ENCODE results near the gene MYCL. TPM values are rescaled to one million over a fixed set of nuclear protein-coding genes. Genes with fewer than 3 reads are reported as not detected.

Gene MYCL
- total RNA-seq, 1 experiment from 2014 or later = 18.4 TPM

- no peak overlapping the region for H2BK15ac ChIP-seq (ENCODE audit: low read depth, low read length)
- H2BK5ac ChIP-seq (ENCODE audit: insufficient read length, low read length) = no peak overlapping the region
- no peak overlapping the region for H3K9ac ChIP-seq (ENCODE audit: extremely low read depth, insufficient read length, low read length)
- no peak for DNase-seq
- no peak for TF ChIP-seq CTCF (conservative IDR thresholded peaks at IDR 0.05)
- H4K20me1 ChIP-seq (ENCODE audit: control insufficient read depth, insufficient read depth, insufficient read length) = no peaks in the 10 kb centered on the region
- Mint-ChIP-seq H3K36me3 (ENCODE audit: insufficient read depth in 1 of 3, low read depth in 3 of 3) (peaks cover 9 to 18% (median 15%) of the 10 kb centered on the region in 3 experiments), H3K27ac (peak overlapping the region in 1 of 3 experiments; percentile 16; a peak in 1 of 7 replicates), H3K27me3 (ENCODE audit: low read depth) (no peaks in the 10 kb centered on the region), H3K4me3 (no peak overlapping the region), H3K4me1 (peaks cover 9 to 10% of the 10 kb centered on the region in 2 experiments), H3K9me3 (no peaks in the 10 kb centered on the region)
- H3K4me2 ChIP-seq (ENCODE audit: insufficient read depth, insufficient read length, low read length) = no peak overlapping the region
- H2AK5ac ChIP-seq (ENCODE audit: insufficient read length, low read length) = no peak overlapping the region
- H3K27me3 ChIP-seq (ENCODE audit: insufficient read depth, low read length) = no peaks in the 10 kb centered on the region
- no peak overlapping the region for H3K14ac ChIP-seq (ENCODE audit: insufficient read depth, low read length)
- no peak overlapping the region for H3K56ac ChIP-seq (ENCODE audit: insufficient read length, low read depth, low read length)
- H4K8ac ChIP-seq (replicated peaks; ENCODE audit: insufficient read length, low read depth, low read length) = no peak overlapping the region
- H3K18ac ChIP-seq (ENCODE audit: insufficient read length, low read depth, low read length) = no peak overlapping the region
- peaks cover 5% of the 10 kb centered on the region; the same call in 1 of the 2 replicates for H3K79me2 ChIP-seq (ENCODE audit: insufficient read depth, low read length)
- no peaks in the 10 kb centered on the region for H3K4me1 ChIP-seq (ENCODE audit: insufficient read depth, low read length)
- no peak overlapping the region for H2BK20ac ChIP-seq (ENCODE audit: low read depth, low read length, poor library complexity, severe bottlenecking)
- H3K27ac ChIP-seq (ENCODE audit: insufficient read length, low read depth, low read length) = no peak overlapping the region
- no peak overlapping the region for H3K23ac ChIP-seq (ENCODE audit: insufficient read length, low read depth, low read length)
- no peak overlapping the region for H2BK12ac ChIP-seq (ENCODE audit: insufficient read length, low read depth, low read length)
- no peaks in the 10 kb centered on the region for H3K23me2 ChIP-seq (ENCODE audit: insufficient read length, low read depth, low read length, poor library complexity, severe bottlenecking)
- no peak overlapping the region for H4K91ac ChIP-seq (ENCODE audit: insufficient read length, low read depth, low read length)
- no peak overlapping the region for H3T11ph ChIP-seq (ENCODE audit: low read length)
- H2AFZ ChIP-seq (ENCODE audit: low read length) = no peak overlapping the region
- H3K4ac ChIP-seq (ENCODE audit: low read depth, low read length) = no peak overlapping the region
- no peaks in the 10 kb centered on the region for H3K9me3 ChIP-seq (ENCODE audit: control insufficient read depth, low read depth, low read length)
- H3K79me1 ChIP-seq (ENCODE audit: insufficient read depth, low read depth, low read length, poor library complexity, severe bottlenecking) = peaks cover 9% of the 10 kb centered on the region
- no CpG with 5 or more reads among the region's 7 CpGs for WGBS (ENCODE audit: extremely low coverage, insufficient read length, low lambda C conversion rate)
- H4K5ac ChIP-seq (ENCODE audit: insufficient read length, low read depth, low read length) = no peak overlapping the region
- no peak overlapping the region for H2BK120ac ChIP-seq (ENCODE audit: low read depth, low read length, poor library complexity, severe bottlenecking)
These were observed 40.7 kb downstream of the MYCL start for GRCh38 chr1:39861003-39861402.
